ENCODE results near the gene PSRC1.

The PSRC1 gene

GRCh38 chr1:109258481-109259466 is 24.2 kb downstream of the PSRC1 start:
- no peak for DNase-seq (ENCODE audit: low spot score)

GRCh38 chr1:109257682-109258421 is 25.1 kb downstream of the PSRC1 start:
- no peak for DNase-seq (ENCODE audit: low spot score)

GRCh38 chr1:109256971-109257681 is 25.8 kb downstream of the PSRC1 start:
- DNase-seq (ENCODE audit: low spot score): no peak

- no peak for DNase-seq (ENCODE audit: low spot score)
These were observed 26.9 kb downstream of the PSRC1 start for GRCh38 chr1:109256085-109256484.

DNA sequence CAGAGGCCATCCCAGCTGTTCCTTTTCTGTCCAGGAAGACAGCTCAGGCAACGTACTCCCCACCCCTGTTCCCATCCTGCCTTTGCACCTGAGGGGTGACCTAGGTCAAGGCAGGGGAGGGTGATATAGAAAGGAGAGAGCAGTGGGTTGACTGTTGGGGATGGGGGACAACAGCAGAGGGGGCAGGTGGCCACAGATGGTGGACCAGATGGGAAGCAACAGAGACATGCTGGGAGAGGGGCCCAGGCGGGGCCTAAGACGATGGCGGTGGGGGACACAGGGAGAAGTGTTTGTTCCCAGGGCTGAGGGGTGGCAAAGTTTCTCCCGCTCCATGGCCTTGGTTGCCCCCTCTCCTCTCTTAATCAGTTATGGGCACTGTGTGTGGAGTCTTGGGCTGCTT is 27.3 kb downstream of the PSRC1 start:
- no peak for DNase-seq (ENCODE audit: low spot score)

GRCh38 chr1:109255097-109255651 is 27.8 kb downstream of the PSRC1 start:
- DNase-seq (ENCODE audit: low spot score): no peak

GRCh38 chr1:109254621-109255096 is 28.3 kb downstream of the PSRC1 start:
- no peak for DNase-seq (ENCODE audit: low spot score)

DNA sequence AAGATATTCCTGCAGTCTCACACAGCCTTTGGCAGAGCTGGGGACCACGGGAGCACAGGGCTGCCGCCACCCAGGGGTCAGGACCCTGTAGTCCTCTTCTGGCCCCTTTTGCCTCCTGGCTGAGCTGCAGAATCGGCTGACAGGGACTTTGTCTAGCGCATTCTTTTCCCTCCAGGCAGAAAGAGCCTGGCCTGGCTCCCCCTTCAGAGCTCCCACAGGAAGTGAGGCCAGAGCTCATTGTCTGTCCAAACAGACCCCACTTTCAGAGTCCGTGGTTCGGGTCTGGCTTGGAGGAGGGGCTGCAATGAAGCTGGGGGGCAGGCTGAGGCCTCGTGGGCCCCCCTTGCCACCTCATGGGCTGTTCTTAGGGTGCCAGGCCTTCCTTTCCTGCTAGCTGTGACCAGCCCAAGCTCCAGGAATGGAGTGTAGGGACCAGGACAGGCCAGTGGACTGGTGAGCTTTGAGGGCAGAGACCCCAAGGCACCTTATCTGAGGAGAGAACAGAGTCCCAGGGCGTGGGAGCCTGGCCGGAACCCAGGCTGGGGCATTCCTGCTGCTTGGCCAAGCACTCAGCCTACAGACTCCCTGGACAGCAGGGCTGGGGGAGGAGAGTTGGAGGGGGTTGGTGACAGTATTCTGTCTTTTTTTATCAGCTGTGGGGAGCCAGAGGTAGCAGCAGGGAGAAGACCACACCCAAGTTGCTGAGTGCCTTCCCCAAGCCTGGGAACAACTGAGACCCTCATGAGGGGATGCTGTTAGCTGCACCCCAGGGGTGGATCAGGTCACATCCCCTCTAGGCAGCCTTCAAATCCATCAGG is 28.9 kb downstream of the PSRC1 start:
- no peak for DNase-seq (ENCODE audit: low spot score)

DNA sequence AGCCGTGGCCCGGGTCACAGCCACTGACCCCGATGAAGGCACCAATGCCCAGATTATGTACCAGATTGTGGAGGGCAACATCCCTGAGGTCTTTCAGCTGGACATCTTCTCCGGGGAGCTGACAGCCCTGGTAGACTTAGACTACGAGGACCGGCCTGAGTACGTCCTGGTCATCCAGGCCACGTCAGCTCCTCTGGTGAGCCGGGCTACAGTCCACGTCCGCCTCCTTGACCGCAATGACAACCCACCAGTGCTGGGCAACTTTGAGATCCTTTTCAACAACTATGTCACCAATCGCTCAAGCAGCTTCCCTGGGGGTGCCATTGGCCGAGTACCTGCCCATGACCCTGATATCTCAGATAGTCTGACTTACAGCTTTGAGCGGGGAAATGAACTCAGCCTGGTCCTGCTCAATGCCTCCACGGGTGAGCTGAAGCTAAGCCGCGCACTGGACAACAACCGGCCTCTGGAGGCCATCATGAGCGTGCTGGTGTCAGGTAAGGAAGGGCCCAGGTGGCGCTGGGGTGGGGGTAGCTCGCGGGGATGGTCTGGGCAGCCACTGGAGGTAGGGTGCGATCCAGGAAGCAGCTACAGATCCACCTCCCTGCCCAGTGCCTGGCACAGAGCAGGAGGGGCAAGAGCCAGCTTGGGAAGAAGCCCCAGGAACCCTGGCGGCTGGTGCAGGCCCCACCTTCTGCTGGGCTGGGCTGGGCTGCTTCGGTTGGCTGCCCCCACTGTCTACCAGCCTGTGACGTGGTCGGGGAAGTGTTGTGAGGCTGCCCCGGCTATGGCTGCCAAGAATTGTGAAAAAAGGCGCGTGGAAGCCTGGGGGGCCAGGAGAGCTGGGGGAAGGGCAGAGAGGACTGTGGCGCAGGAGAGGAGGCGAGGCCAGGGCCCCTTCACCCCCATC is 29.8 kb downstream of the PSRC1 start:
- no peak for DNase-seq (ENCODE audit: low spot score)

- no peak for DNase-seq (ENCODE audit: low spot score)
These were observed 30.6 kb downstream of the PSRC1 start for GRCh38 chr1:109252167-109252892.

DNA sequence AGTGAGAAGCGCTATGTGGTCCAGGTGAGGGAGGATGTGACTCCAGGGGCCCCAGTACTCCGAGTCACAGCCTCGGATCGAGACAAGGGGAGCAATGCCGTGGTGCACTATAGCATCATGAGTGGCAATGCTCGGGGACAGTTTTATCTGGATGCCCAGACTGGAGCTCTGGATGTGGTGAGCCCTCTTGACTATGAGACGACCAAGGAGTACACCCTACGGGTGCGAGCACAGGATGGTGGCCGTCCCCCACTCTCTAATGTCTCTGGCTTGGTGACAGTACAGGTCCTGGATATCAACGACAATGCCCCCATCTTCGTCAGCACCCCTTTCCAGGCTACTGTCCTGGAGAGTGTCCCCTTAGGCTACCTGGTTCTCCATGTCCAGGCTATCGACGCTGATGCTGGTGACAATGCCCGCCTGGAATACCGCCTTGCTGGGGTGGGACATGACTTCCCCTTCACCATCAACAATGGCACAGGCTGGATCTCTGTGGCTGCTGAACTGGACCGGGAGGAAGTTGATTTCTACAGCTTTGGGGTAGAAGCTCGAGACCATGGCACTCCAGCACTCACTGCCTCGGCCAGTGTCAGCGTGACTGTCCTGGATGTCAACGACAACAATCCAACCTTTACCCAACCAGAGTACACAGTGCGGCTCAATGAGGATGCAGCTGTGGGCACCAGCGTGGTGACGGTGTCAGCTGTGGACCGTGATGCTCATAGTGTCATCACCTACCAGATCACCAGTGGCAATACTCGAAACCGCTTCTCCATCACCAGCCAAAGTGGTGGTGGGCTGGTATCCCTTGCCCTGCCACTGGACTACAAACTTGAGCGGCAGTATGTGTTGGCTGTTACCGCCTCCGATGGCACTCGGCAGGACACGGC is 31.4 kb downstream of the PSRC1 start:
- DNase-seq (ENCODE audit: low spot score): no peak

- DNase-seq (ENCODE audit: low spot score): no peak
These were observed 32.3 kb downstream of the PSRC1 start for GRCh38 chr1:109250454-109251276.

DNA sequence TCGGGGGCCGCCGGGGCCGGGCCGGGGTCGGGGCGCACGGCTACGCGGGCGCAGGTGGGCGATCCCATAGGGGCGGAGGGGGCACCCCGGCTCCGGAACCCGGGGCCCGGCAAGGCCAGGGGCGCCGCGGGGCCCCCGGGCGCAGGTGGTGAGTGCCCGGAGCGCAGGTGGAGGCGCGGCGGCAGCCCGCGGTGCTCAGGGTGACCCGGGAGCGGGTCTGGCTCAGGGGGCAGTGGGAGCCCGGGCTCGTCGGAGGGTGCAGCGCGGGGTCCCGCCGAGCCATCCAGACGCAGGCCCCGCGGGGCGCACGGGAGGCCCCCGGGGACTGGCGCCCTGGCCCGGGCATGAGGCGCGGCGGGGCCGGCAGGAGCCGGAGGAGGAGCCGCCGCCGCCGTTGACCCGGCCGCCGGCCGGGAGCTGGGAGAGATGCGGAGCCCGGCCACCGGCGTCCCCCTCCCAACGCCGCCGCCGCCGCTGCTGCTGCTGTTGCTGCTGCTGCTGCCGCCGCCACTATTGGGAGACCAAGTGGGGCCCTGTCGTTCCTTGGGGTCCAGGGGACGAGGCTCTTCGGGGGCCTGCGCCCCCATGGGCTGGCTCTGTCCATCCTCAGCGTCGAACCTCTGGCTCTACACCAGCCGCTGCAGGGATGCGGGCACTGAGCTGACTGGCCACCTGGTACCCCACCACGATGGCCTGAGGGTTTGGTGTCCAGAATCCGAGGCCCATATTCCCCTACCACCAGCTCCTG is 33.1 kb downstream of the PSRC1 start:
- no peak for DNase-seq (ENCODE audit: low spot score)

DNA sequence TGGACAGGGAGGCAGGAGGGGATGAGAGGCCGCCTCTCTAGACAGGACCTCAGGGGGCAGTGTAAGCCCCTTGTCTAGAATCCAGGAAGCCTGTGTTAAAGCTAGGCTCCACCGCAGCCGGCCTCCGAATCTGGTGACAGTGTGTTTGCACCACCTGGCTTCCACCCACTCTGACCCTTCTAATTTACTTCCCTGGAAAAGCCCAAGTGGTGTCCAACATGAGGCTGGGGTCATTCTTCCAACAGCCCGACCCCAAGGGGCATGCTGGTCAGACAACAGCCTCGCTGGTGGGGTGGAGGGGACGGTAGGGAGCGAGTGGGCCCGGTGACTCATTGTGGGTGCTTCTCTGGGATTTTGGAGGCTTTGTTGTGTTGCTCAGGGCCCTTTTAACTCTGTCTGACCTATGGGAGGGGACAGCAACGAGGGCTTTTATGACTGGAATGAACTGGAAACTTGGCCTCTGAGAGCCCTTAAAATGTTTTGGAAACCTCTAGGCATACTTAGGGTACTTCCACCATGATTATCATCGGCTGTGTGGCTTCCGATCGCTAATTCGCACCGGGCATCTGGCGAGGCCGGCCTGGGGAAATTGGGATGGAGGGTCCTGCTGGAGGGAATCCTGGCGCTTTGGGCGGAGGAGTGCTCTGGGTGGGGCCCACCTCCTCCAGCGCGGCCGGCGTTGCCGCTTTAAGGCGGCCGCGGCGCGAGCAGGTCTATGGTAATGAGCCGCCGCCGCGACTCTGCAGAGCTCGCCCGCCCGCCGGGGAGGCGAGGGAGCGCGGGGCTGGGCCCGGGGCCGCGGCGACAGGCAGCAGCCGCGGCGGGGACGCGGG is 33.9 kb downstream of the PSRC1 start, which contains the start of gene CELSR2:
Gene CELSR2, plus strand, starts transcription at position 743 of the 833 bp plus-strand sequence. CDS start 541 bp downstream, outside the sequence.
- peak; percentile 77 for DNase-seq (ENCODE audit: low spot score)

DNA sequence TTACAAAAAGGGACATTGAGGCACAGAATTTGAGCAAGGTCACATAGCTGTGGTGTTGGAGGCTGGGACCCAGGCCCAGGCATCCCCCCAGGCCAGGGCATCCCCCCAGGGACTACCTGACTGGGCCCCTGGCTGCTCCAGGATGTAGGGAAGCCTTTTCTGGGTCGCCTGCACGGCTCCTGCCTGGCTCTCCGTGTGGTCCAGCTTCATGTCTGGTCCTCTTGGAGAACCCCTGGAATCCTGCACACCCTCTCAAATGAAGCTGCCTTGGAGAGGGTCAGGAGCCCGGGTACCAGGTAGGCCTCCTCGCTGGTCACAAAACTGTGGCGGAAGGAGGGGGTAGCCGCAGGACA is 34.5 kb downstream of the PSRC1 start:
- DNase-seq (ENCODE audit: low spot score): no peak
